GM18511 (cell line): ENCODE results near the gene DPP4.

Experiments used
- ATAC-seq: cut with Tn5 transposase; IDR thresholded peaks from one replicate; pipeline ENCODE4 v1.9.1; 2021; ENCODE audit warnings: mild to moderate bottlenecking, moderate library complexity; ENCODE audit not compliant: unreplicated experiment

Gene DPP4

DNA sequence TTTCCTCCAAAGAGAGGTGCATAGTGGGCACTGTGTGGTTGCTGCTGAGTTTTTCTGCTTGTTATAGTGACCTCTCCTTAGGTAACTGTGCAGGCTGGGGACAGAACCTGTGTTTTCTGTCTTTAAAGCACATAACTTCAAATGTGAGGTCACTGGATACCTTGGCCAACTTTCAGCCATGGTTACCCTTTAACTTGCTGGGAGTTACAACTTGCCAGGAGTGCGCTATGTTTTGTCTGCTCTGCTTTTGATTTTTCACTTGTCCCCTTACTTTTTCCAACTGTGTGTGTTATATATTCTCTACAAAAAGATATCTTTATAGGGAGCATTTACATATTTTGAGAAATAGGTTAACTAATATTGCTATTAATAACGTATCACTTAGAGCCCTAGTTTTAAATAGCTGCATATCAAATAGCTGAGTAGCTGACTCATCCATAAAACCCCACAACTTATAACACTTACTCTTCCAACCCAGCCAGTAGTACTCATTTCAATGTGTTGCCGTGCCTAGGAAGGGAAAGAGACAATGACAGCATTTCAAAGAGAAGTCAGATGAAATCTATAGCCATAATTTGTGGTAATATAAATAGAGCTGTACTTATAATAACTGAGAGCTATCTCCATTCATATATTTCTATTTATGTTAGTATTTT is 51.6 kb downstream of the DPP4 start:
- no peak for ATAC-seq

DNA sequence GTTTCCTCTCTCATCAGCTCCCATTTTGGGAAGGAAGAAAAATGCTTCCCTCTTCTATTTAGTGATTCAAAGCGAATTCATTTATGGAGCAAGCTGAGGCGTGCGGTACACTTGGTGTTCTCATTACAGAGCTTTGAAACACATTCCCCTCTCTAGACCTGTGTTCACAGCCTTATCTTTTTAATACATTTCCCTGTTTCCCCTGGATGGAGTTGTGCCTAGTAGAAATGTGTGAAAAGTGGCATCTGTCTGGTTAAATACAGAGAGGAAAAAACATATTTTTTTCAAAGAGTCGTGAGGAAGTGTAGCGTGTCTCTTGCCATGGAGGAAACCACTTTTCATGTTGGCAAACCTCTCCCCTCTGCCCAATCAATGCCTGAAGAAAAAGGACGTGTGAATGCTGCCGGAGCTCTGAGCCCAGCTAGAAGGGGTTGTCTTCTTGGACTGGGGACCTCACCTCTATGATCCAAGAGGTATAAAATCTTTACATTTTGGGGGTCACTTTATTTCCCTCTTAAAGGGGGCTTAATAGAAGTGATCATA is 52.4 kb downstream of the DPP4 start:
- ATAC-seq, result no peak

DNA sequence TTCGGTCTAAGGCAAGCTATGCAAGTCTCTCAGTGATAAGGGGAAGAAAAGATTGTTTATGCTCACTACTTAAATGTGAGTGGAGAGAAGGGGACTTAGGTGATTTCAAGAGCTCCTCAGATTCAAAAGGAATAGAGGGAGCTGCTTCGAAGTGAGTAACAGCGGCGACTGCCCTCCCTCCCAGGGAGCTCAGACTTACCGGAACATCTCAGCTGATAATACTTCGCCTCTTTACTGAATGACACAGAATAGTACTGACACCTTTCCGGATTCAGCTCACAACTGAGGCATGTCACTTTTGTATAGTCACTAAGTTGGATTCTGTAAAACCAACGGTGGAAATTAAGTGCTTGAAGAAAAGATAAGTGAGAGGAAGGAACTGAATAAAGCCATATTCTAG is 55.5 kb downstream of the DPP4 start:
- no peak for ATAC-seq

DNA sequence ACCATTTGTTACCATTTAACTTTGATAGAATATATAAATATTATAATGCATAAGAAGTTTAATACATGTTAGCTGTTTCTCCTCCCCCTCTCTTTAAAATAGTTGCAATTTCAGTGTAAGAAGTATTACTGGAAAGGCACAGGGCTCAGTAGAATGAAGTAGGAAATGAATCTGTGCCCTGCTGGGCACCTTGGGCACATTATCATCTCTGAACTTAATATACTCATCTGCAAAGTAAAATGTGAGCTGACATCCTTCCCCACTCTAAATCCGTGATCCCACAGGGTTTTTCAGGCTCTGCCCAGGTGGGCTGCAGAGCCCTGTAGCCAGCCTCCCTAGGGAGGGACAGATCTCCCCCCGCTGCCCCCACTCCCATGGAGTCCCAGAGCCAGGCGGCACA is 56.8 kb downstream of the DPP4 start:
- ATAC-seq, result no peak

DNA sequence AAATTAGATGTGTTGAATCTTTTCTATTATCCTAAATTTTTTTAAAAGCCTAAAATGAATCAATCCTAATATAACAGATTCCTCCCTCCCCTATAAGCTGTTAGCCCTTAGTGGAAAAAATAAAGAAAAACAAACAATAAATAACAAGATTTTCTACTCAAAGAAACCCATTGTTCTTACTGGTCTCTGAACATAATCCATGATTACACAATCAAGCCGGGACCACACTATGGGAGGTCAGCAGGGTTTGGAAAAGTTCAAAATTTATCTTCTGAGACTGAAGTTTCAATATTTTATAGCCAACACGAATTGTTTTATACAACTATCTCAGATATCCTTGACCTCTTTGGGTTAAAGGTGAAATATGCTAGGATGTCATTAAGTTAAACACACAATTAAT is 57.9 kb downstream of the DPP4 start:
- no peak for ATAC-seq

DNA sequence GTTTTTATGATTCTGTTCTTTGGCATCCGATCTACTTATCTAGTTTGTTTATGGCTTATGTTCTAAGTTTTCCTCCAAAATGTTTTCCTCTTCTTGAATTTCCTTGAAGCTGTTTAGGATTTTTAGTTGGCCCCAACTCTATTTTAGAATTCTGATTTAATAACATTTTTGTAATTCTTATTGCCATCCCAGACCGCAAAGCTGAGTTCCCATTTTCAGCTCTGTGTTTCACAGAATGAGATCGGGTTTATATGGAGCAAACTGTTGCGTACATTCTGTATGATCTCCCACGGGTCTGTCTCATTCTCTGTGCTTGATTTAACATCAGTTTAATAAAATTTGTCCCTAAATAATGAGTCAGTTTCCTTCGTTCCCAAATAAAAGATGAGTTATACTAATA is 59.3 kb downstream of the DPP4 start:
- ATAC-seq, result no peak

DNA sequence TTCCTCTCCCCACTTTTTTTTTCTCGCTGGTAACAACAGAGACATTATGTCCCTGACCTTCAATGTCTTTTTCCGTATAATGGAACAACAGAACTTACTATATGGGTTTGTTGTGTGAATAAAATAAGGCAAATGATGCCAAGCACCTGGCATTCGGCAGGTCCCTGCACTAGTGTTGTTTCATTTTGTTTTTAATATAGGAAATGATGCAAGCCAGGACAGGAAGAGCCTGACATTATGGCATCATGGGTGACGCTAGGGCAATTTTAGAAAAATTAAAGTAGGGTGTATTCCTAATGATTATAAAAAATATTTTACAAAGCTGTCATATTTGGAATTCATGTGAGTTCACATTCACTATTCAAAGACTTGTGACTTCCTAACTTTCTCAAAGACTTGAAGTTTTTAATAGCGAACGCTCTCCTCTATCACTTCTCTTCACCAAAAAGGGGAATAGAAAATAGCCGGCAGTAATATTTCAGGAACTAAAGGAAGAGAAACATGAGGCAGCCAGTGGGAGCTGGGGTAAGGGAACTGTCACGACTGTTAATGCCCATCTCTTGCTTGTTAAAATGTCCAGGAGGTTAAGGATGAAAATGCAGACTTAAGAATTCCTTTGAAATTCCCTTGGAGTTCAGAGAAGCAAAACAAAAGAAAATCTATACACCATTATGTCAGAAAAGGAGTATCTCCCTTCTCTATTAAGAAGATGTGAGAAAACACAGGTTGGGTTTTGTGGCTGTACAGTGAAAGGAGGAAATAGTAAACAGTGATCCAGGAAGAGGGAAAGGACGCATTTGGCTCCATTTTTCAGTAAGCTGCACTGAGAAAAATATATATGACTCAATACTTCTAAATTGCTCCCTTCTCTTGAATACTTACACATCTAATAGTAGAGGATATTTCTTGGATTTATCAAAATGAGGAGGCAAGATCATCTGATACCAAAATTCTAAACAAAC is 60.2 kb downstream of the DPP4 start:
- ATAC-seq, result no peak

DNA sequence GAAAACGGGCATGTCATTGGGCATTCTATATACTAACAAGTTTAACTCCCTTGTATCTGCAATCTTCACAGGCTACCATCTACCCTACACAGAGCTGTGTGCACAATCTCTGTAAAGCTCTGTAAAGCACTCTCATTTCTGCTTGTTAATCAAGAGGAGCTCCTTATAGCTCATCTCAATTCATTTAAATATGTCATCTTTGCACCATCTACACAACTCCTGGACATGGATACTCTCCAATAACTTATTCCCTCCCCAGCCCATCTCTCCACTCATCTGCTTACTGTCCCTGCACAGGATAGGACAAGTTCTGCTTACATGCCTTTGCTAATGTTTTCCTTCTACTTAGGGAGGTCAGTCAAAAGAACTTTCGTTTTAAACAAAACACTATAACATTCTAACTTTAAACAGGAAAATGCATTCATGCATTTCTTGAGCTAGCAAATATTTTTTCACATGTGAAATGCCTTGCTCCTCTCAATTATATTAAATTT is 61.4 kb downstream of the DPP4 start:
- ATAC-seq, result no peak

DNA sequence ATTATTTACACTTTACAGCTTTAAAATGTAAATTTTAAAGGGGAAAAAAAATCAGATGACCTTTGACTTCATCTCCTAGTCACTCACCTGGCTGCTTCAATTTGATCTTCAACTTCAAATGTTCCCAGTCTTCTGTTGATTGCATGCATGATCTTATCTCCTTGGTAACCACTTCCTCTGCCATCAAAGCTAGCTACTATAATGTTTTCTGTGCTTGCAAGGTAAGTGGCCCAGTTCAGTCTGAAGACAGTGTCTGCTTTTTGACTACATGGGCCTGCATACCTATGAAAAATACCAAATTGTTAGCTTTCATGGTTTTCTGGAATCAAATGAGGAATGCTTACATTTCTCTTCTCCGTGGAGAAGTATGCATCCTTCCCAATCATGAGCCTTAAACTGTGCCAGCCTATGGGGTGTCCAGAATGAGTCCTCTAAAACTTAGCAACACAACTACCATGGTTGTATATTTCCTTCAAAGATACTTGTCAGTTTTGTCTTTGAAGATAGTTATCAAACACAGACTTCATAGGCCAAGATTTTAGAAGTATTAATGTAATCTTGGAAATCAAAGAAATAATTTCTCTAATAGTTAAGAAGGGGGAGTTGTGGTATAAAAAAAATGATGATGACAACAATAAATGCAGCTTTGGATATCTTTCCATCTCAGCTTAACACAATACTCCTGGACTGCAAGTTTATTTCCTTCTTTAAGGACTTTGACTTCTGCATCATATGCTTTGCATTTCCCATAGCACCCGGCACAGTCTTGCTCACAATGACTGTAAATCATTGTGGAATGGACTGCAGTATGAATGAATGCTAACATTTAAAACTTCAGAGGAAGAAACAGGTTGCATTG is 62.1 kb downstream of the DPP4 start:
- ATAC-seq, result no peak

DNA sequence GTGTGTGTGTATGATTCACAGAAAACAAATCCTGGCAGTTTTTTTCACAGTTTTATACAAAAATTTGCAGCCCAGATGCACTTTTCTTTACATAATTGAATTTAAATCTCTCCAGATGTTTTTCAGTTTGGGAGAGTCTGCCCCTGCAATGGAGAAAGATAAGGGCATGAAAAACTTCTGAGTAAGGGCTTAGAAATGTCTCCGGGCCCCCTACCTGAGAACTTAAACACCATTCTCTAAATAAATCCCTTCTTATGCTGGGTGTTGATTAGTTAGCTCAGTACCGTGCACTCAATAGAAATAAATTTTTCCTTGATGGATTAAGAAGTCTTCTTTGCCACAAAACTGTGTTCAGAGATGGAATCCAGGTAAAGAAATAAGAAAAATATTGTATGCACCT is 64.5 kb downstream of the DPP4 start:
- no peak for ATAC-seq

DNA sequence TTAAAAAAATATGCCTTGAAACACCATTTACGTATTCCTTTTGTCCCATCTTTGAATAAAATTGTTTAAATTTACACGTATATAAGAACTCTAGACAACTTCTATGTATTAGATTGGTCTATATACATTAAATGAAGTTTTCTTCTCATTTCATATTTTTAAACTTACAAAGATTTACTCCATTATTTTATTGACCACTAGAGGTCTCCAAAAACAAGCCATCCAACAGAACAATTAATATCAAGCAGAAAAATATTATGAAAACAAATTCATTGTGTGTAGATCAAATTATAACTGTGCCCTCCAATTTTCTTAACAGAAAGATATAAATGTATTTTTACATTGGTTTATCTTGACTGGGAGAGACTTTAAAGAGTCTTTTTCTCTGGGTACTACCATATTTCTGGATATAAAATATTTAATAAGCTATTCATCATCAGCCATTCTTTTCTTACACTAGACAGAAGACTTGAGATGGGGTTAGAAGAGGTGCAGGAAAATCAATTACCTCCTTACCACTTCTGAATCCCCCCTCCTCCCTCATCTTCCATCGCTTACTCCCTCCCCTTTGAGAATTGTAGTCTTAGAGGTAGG is 66.5 kb downstream of the DPP4 start:
- ATAC-seq, result no peak

DNA sequence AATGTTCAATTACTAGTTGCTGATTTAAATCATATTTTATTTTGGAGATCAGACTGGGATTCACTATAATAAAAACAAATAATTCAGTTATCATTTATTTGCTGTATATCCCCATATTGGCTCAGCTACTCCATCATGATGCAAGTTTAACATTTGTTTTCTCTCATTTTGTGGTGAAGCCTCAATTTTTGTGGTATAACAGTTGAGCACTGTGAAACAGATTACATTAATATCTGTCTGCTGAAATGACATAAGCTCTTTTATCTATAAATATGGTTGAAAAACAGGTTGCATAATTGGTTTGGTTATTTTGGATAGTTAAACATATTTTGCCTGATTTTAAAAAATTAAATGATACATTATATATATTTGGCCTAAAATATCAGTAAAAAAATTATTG is 67.7 kb downstream of the DPP4 start:
- ATAC-seq, result no peak

DNA sequence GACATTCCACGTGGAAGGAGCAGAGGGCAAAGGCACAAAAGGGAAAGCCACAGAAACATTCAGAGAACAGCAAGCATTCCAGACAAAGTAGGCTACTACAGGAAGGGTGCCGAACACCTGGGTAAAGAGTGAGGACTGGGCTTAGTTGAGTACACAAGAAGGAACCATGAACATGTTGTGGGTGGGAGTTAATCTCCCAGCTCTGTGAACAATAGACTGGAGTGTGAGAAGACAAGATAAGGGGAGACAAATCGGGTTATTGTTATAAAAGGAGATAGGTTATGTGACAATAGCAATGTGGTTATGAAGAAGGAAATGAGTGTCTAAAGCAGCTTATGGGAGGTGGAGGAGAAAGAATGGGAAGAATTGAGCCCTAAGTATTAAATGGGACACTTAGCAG is 70.0 kb downstream of the DPP4 start:
- ATAC-seq, result no peak

DNA sequence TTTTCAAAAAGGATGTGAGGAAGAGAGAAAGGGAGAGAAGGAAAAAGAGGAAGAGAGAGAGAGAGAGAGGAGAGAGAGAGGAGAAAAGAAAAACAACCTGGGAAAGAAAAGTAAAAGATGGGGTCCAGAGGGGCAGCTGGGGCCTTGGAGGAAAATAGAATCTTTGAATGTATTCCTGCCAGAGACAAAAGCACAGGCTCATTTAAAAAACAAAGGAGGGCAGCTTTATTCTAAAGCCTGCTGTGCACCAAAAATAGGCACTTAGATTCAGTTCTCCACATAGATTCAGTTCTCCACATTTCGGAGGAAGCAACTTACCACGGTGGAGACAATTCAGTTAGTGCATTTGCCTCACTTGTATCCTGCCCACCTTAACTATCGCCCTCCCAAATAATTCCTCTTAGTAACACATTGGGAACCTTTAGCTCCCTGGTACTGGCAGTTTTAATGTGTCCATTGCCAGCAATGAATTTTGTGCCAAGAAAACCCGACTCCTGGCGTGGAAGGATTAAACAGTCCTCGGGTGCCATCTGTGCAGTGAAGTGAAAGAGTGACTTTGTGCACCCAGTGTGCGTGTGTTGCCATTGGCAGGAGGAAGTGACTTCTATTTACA is 71.3 kb downstream of the DPP4 start:
- ATAC-seq, result no peak

DNA sequence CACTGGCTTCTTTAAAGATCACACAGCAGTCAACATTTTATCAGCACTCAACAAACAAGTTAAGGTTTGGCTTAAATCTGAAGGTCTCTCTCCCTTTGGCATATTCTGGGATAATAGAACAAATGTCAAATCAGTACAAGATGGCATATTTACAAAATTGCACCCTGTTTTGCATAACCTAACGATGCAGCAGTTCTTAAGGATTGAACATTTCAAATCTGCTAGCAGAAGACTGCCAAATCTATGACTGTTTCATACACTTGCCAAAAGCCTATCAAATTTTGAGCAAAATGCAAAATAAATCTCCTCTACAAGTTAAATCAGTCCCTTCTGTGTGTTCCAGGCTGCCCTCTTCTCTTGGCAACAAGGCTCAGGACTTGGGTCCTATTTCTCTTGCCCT is 73.6 kb downstream of the DPP4 start:
- no peak for ATAC-seq

DNA sequence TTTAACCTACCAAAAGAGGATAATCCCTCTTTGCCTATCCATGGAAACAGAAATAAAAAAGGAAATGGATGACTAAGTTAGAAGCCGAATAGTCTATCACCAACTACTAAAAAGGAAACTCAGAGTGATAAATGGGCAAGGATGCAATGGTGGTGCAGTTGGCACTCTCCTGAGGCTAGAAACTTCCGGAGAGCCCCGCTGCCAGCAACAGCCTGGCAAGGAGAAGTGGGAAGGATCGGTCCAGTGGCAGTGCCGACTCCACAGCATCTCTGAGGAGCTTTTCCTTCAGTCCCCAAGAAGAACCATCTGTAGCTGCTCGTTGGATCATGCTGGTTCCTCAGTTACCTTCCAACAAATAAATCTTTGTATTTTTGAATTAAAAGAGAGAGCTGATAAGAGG is 74.7 kb downstream of the DPP4 start:
- no peak for ATAC-seq

DNA sequence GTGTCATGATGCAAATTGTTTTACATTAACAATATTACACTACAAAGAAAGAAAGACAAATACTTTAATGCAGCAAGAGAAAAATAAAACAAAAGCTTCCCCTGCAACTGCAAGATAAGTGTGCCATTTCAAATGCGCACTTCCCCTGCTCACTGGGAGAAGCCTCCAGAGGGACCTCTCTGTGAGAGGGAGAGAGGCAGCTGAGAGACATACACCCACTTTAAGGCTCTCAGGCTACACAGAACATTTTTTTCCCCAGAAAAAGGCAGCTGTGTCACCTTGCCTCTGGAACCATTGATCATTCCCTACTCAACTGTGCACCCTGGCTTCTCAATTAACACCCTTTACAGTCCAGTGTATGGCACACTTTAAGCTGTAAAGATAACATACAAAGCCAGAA is 75.2 kb downstream of the DPP4 start:
- ATAC-seq, result no peak

DNA sequence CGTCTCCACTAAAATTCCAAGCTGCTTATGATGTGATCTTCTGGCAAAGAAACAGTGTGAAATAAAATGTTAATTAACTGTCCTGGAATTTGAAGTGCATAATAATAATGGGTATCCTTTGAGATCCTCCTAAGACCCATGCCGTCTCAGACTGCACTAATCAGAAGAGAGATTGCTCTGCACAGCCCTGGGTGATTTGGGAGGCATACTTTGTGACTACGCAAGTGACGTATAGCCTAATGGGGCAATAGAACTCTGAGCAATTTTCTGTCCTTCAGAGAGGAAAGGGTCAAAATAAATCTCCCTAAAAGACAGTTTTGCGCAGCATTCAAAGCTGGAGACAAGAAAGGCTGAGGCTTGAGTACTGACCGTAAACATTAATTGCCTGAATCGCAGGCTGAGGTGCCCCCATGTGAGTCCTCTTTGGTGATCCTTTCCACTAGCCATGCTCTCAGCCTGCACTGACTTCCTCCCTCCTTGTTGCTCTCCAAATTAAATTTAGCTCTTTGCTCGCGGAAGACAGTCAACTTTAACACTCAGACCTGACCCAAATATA is 76.0 kb downstream of the DPP4 start:
- no peak for ATAC-seq

DNA sequence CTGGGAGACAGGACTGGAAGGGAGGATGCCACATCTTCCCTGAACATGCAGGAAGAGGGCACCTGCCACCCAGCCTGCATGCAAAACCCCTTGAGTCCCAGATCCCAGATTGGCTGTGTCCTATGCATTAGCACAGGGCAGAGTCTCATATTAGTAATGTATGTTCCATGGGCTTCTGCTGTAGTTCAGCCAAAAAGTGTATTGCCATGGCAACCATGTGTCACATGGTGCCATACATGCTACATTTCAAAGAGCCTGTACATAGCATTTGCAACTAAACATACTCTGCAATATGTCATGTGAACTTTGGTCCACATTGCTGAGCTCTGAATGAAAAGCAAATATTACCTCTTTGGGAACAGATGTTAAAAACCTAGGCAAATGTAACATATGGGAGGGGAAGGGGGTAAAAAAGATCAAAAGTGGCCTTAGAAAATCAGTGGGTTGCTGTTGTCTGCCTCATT is 78.4 kb downstream of the DPP4 start:
- ATAC-seq, result no peak
